Lower leg skin (tissue), 3 donors: ENCODE measurements around the gene ZNG1A.
"Not testable (repeated sequence)": the region's sequence is repeated elsewhere in the genome, so short reads cannot be mapped to it uniquely, and the experiment has no call there.

Source experiments
- CTCF ChIP-seq, 3 donors: fragments of 450-650 bp; IDR thresholded peaks; one replicate each; pipeline ENCODE4 v1.5.1; 2016; ENCODE audit warnings: antibody characterized with exemption in 3 of 3, mild to moderate bottlenecking in 3 of 3, moderate library complexity in 2 of 3
- POLR2A ChIP-seq, 2 donors: fragments of 450-650 bp; IDR thresholded peaks; one replicate each; pipeline ENCODE4 v1.6.1; 2016 to 2017; ENCODE audit warnings: antibody characterized with exemption in 2 of 2, mild to moderate bottlenecking in 1 of 2, moderate library complexity in 1 of 2

- TF ChIP-seq POLR2A, CTCF (IDR thresholded peaks at IDR 0.05): not testable (repeated sequence)
These were observed 27.7 kb downstream of the ZNG1A start for GRCh38 chr9:151173-151572.
